Lung (tissue), 12 donors: ENCODE measurements around the gene FAM240B. TPM values are rescaled to one million over a fixed set of nuclear protein-coding genes. Genes with fewer than 3 reads are reported as not detected.

Experiments
- ATAC-seq: fragments of 200-7000 bp; cut with Tn5 transposase; one replicate; pipeline ENCODE4 v1.9.1; 2020; ENCODE audit warnings: moderate number of reproducible peaks; ENCODE audit not compliant: insufficient read depth, low FRiP score
- DNase-seq, 3 donors: peaks; one replicate each; pipeline ENCODE4 v3.0.0-alpha.2; 2013 to 2017
- H3K27ac ChIP-seq, 2 donors: one replicate each; pipeline ENCODE4 v1.5.1; 2013; ENCODE audit warnings: mild to moderate bottlenecking in 2 of 2, moderate library complexity in 2 of 2, control low read depth in 1 of 2, inconsistent platforms in 1 of 2, low read depth in 1 of 2, low read length in 1 of 2
- H3K27me3 ChIP-seq, 3 donors: one replicate each; pipeline ENCODE4 v1.5.1; 2013; ENCODE audit warnings: low read length in 2 of 3; ENCODE audit not compliant: control insufficient read depth in 3 of 3, insufficient read depth in 3 of 3
- H3K36me3 ChIP-seq, 4 donors: one replicate each; pipeline ENCODE4 v1.5.1; 2013; ENCODE audit warnings: low read length in 4 of 4, mild to moderate bottlenecking in 1 of 4, moderate library complexity in 1 of 4; ENCODE audit not compliant: control insufficient read depth in 4 of 4, insufficient read depth in 4 of 4
- H3K4me1 ChIP-seq, 5 donors: one replicate each; pipeline ENCODE4 v1.5.1; 2013; ENCODE audit warnings: low read length in 5 of 5, mild to moderate bottlenecking in 2 of 5, moderate library complexity in 1 of 5; ENCODE audit not compliant: control insufficient read depth in 5 of 5, insufficient read depth in 5 of 5
- H3K4me3 ChIP-seq: one replicate; pipeline ENCODE4 v1.5.1; 2013; ENCODE audit warnings: mild to moderate bottlenecking, control low read depth, moderate library complexity
- H3K9ac ChIP-seq, 2 donors: one replicate each; pipeline ENCODE4 v1.5.1; 2013; ENCODE audit warnings: low read length in 2 of 2, control low read depth in 1 of 2; ENCODE audit not compliant: insufficient read depth in 1 of 2
- H3K9me3 ChIP-seq, 4 donors: one replicate each; pipeline ENCODE4 v1.5.1; 2013; ENCODE audit warnings: low read length in 3 of 4, mild to moderate bottlenecking in 1 of 4, moderate library complexity in 1 of 4; ENCODE audit not compliant: control insufficient read depth in 4 of 4, insufficient read depth in 3 of 4
- WGBS, 2 donors: extraction: QIAGEN DNeasy Blood & Tissue Kit; methylation state at CpG; one replicate each; pipeline ENCODE4 v1.1.7; 2013; 5-methylcytosine and 5-hydroxymethylcytosine counted together
- polyA plus RNA-seq, 2 donors: library from polyadenylated mRNA; stranded (reverse); fragments of 200-250 nt; gene quantifications; one replicate each; pipeline ENCODE4 v1.2.1, GENCODE V29; 2013
- total RNA-seq, 2 donors: library from RNA; depleted of rRNA in 1 of 2; stranded (reverse); fragments of >200 nt in 1 of 2; gene quantifications; one replicate each; pipeline ENCODE4 v1.2.1, GENCODE V29; 2014 to 2021
- TF ChIP-seq, protein P1 (sequence below): IDR thresholded peaks from 2 replicates; pipeline ENCODE4 v1.5.1; 2012; ENCODE audit warnings: mild to moderate bottlenecking; ENCODE audit errors: control extremely low read depth, extremely low read depth
- donor health status: control.
- donor health status: control.
- donor health status: Bipolar disorder and iron deficiency.
- donor health status: healthy.
- donor health status: DM: yes; HTN: yes; CAD: no.

Gene FAM240B
- total and polyA plus RNA-seq, 4 donors: not detected

DNA sequence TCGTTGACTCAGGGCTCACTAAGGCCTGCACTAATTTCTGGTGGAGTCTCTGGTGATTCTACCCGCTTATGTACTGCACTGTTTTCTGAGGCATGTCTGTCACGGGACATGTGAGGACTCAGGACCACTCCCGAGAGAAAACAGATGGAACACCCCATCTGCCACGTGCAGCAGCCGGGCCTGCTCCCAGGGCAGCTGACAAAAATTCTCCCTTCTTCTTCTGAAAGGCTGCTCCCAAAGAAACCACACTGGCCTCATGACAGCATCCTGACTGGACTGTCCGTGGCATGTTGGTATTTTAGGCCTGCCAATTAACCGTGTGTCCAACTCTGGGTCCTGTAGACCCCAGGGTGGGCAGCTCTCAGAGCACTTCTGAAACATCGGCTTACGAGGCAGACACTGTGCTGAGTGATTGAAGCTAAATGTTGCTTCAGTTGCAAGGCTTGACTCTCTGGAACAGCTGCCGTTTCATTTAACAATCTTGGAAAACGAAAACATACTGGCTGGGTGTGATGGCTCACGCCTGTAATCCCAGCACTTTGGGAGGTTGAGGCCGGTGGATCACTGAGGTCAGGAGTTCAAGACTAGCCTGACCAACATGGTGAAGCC lies 39.0 kb downstream of the FAM240B start:
- no peak for ATAC-seq
- Histone ChIP-seq H3K9me3 (peaks cover 0 to 3% (median 0%) of the 10 kb centered on the region in 4 donors), H3K9ac (no peak overlapping the region), H3K27ac (no peak overlapping the region), H3K36me3 (no peaks in the 10 kb centered on the region), H3K4me1 (peaks cover 0 to 6% (median 0%) of the 10 kb centered on the region in 5 donors), H3K27me3 (peaks cover 0 to 2% (median 0%) of the 10 kb centered on the region in 3 donors), H3K4me3 (no peak overlapping the region)
- WGBS, 2 donors: 84 to 88% methylated on average over 14 of the region's 14 CpGs
- TF ChIP-seq, protein P1, sequence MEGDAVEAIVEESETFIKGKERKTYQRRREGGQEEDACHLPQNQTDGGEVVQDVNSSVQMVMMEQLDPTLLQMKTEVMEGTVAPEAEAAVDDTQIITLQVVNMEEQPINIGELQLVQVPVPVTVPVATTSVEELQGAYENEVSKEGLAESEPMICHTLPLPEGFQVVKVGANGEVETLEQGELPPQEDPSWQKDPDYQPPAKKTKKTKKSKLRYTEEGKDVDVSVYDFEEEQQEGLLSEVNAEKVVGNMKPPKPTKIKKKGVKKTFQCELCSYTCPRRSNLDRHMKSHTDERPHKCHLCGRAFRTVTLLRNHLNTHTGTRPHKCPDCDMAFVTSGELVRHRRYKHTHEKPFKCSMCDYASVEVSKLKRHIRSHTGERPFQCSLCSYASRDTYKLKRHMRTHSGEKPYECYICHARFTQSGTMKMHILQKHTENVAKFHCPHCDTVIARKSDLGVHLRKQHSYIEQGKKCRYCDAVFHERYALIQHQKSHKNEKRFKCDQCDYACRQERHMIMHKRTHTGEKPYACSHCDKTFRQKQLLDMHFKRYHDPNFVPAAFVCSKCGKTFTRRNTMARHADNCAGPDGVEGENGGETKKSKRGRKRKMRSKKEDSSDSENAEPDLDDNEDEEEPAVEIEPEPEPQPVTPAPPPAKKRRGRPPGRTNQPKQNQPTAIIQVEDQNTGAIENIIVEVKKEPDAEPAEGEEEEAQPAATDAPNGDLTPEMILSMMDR: no peak
- peak in 1 of 3 donors; percentile 22 for DNase-seq

DNA sequence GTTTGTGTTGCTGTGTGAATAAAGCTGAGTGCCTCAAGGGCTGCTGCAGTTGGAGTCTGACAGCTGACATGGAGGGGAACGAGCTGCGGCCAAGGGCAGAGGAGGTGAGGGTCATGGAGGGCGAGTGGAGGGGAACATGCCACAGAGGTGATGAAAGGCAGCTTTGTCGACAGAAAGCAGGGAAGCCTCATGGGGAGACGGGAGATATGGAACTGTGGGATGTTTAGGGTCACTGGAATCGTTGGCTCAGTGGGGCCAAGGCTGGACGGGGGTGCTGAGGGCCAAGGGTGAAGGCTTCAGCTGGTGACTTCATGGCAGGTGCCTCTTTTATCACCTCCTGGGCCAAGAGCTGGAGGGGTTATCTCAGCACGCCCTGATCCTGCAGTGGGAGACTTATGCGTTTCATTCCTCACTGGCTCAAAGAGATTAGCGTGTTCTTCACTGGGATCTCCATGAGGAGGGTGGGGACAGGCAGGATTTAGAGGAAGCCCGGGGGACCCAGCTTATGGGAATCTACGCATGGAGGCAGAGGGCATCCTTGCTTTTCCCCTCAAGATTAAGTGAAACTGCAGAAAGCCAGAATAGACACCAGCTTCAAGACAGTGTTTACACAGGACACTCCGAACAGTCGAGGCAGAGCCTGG lies 42.2 kb downstream of the FAM240B start:
- TF ChIP-seq, protein P1: no peak
- WGBS, 2 donors: 65 to 76% methylated on average over 14 of the region's 14 CpGs
- Histone ChIP-seq H3K27ac (peak overlapping the region in 1 of 2 donors; percentile 26), H3K27me3 (peaks cover 0 to 2% (median 0%) of the 10 kb centered on the region in 3 donors), H3K36me3 (no peaks in the 10 kb centered on the region), H3K9me3 (peaks cover 0 to 2% (median 0%) of the 10 kb centered on the region in 4 donors), H3K9ac (no peak overlapping the region), H3K4me1 (peaks cover 0 to 6% (median 0%) of the 10 kb centered on the region in 5 donors), H3K4me3 (no peak overlapping the region)
- no peak for DNase-seq
- ATAC-seq: no peak

DNA sequence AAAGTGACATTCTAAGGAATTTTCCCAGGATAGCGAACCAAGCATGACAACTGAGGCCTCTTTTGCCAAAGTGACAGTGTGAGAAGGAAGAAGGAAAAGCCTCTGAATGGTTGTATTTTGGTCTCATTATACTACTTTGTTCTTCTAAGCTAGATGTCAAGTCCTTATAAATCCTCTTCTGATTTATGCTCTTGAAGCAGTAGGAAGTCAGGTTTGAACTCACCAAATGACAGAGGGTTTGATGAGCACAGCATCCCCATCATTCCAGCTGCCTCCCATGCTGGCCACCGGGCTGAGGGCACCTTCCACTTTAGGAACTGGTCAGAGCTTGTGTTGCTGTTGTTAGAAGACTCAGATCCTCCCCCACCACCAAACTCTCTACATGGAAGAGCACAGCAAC lies 44.1 kb downstream of the FAM240B start:
- 82 to 84% methylated on average over 2 of the region's 2 CpGs for WGBS, 2 donors
- TF ChIP-seq, protein P1: no peak
- no peaks in the 10 kb centered on the region for H3K36me3 ChIP-seq

More for the DNA sequence above, 44.1 kb downstream of the FAM240B start:
- ATAC-seq (no peak), DNase-seq (no peak)
- Histone ChIP-seq H3K27me3 (peaks cover 0 to 2% (median 0%) of the 10 kb centered on the region in 3 donors), H3K9ac (no peak overlapping the region), H3K9me3 (peaks cover 0 to 2% (median 0%) of the 10 kb centered on the region in 4 donors), H3K27ac (no peak overlapping the region), H3K4me1 (peaks cover 0 to 9% (median 0%) of the 10 kb centered on the region in 5 donors), H3K4me3 (no peak overlapping the region)
